ENCODE results near the gene ZBTB21.
"Not testable (repeated sequence)": the region's sequence is repeated elsewhere in the genome, so short reads cannot be mapped to it uniquely, and the experiment has no call there.

ZBTB21 gene

DNA sequence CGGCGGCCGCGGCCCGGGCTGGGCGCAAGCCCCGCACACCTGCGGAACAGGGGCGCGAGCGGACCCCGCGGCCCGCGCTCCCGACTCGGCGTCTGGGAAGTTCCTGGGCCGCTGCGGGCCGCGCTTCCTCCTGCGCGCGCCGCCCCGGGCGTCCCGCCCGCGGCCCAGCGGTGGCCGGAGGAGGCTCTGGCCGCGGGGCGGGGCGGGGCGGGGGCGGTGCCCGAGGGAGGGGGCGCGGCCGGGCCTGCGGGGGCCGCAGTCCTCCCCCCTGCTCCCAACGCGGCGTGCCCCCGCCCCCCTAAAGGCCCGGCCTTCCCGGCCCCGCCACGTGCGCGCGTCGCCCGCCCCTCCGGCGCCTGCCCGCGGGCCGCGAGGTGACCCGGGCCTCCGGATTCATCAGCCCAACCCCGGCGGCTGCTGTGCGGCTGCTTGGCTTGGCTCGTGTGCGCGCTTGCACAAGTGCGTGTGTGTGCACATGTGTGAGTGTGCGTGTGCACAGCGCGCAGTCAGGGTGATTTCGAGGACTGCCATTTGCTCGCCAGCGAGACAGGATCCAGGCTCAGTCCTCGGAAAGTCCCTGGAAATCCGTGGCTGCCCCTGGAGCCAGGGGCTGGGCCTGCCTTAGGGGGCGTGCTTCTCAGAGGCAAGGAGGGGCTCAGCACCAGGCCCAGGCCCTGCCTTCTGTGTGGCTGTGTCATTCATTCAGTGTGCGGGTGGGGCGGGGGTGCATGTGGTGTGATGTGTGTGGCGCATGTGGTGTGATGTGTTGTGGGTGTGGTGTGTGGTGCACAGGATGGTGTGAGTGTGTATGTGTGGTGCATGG, 56.1 kb downstream of the ZBTB21 start, which contains the start of gene C2CD2:
TSS of gene C2CD2 (minus strand) at position 188 of the 823 bp plus-strand sequence. CDS start 370 bp downstream, outside the sequence.
- peak within 1 kb of the TSS; percentile 68 for H3K4me3 ChIP-seq (ENCODE audit: low read depth, low read length)
- DNase-seq (ENCODE audit: low read depth, low spot score), result no peak
- ChIA-PET CTCF (no interaction called here), POLR2A (no interaction called here)
- TF ChIP-seq, protein P1, sequence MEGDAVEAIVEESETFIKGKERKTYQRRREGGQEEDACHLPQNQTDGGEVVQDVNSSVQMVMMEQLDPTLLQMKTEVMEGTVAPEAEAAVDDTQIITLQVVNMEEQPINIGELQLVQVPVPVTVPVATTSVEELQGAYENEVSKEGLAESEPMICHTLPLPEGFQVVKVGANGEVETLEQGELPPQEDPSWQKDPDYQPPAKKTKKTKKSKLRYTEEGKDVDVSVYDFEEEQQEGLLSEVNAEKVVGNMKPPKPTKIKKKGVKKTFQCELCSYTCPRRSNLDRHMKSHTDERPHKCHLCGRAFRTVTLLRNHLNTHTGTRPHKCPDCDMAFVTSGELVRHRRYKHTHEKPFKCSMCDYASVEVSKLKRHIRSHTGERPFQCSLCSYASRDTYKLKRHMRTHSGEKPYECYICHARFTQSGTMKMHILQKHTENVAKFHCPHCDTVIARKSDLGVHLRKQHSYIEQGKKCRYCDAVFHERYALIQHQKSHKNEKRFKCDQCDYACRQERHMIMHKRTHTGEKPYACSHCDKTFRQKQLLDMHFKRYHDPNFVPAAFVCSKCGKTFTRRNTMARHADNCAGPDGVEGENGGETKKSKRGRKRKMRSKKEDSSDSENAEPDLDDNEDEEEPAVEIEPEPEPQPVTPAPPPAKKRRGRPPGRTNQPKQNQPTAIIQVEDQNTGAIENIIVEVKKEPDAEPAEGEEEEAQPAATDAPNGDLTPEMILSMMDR (IDR thresholded peaks at IDR 0.05; ENCODE audit: insufficient read depth, low read length, missing control alignments), result no peak

DNA sequence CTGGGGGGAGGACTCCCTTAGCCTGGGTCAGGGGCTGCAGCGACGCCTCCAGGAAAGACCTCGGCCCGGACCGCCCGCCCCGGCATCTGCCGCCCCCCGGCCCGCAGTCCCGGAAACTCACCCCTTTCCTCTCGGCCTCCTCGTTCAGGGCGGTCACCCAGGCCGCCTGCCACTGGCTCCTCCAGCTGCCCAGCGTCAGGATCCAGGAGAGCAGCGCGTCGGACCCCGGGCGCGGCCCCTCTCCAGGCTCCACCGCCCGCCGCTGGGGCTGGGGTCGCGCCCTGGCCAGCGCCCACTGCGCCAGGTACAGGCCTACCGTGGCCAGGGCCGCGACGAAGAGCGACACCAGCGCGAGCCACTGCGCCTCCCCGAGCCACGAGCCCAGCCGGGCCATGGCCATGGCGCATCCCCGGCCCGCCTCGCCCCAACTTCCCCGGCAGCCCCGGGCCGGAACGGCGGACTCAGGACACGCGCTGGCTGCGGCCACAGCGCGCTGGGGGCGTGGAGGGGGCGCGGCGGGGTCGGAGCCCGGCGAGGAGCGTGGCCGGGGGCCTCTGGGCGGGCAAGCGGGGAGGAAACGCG, 56.8 kb downstream of the ZBTB21 start:
- TF ChIP-seq, protein P1 (IDR thresholded peaks at IDR 0.05; ENCODE audit: insufficient read depth, low read length, missing control alignments), result no peak
- CTCF ChIA-PET, result interaction anchor here (1.5 kb wide), 1 partner anchor 11 kb away, joined by 6 read pairs; no protein-coding TSS in a partner anchor
- no peak for DNase-seq (ENCODE audit: low read depth, low spot score)
- peak overlapping the region; percentile 68 for H3K4me3 ChIP-seq (ENCODE audit: low read depth, low read length)
- POLR2A ChIA-PET, result no interaction called here

DNA sequence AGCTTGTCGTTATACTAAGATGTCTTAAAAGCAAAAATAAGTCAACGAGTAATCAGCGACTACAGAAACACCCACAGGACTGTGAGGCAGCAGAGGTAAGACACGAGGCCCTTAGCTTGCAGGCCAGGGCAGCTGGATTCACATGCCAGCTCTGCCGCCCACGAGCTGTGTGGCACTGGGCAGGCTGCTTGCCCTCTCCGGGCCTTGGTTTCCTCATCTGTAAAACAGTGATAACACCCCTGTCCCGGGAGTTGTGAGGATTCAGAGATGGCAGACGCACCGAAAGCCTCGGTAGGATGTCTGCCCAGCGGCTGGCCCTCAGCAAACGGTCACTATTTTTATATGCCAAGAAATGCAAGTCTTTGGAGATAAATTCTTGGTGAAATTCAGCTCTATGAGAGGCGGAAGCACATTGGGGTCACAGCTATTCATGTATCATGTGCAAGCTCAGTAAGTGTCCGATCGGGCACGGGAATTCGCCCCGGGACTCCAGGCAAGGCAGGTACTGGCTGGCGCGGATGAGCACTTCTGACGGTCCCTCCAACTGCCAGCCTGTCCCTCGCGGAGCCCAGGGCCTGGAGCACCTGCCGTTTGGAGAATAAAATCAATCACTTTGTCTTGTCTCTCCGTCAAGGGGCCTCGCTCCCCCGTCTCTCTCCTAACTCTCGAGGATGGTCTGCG, 57.5 kb downstream of the ZBTB21 start:
- TF ChIP-seq, protein P1 (IDR thresholded peaks at IDR 0.05; ENCODE audit: insufficient read depth, low read length, missing control alignments), result no peak
- peak overlapping the region; percentile 68 for H3K4me3 ChIP-seq (ENCODE audit: low read depth, low read length)
- POLR2A ChIA-PET, result no interaction called here
- CTCF ChIA-PET, result interaction anchor here (0.9 to 1.5 kb wide), 6 partner anchors 9 to 165 kb away, joined by 3 to 8 read pairs (median 4); no protein-coding TSS in a partner anchor
- no peak for DNase-seq (ENCODE audit: low read depth, low spot score)

DNA sequence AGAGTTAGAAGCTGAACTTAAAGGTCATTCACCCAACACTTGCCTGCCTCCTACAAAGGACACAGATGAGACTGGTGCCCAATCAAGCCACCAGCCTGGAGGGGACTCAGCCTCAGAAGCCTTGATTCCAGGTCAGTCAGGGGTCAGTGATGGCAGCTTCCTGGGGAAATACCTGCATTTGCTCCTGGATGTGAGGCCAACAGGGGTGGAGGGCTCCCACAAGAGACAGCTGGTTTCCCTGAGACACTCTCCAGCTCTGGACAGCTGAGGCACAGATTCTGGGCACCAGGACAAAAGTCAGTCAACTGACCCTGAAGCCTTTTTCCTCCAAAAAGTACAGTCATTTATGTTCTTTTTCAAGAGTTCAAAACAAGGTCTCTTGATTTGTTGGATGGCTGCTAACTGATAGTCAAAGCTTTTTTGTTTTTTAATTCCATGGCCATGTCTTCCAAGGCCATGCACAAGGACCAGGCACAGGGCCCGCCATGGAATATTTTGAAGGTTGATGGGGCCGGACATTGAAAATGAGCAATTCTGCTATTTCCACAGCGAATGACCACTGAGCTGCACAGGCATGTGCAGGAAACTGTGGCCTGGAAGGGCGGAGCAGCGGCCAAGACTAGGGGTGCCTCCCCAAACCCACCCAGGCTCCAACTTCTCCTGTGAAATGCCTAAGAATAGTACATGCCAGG, 58.1 kb downstream of the ZBTB21 start:
- DNase-seq (ENCODE audit: low read depth, low spot score), result no peak
- ChIA-PET CTCF (interaction anchor here (0.9 to 1.5 kb wide), 6 partner anchors 9 to 165 kb away, joined by 3 to 8 read pairs (median 4); no protein-coding TSS in a partner anchor), POLR2A (no interaction called here)
- TF ChIP-seq, protein P1 (IDR thresholded peaks at IDR 0.05; ENCODE audit: insufficient read depth, low read length, missing control alignments), result no peak
- peak overlapping the region; percentile 68 for H3K4me3 ChIP-seq (ENCODE audit: low read depth, low read length)

DNA sequence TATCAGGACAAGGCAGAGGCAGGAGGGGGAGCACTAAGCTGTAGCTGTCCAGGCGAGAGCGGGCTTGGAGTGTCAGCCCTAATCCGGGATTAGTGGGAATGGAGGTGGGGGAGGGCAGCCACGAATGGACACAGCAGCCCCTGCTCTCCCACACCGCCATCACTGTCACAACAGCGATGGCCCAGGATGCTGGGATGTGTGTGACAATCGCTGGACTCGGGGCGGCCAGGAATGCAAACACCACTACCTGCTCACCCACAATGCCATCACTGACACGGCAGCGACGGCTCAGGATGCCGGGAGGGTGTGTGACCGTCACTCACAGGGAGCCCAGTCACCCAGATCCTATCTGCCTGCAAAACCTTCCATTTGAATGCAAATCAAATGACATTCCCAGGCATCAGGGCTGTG, 59.2 kb downstream of the ZBTB21 start:
- ChIA-PET POLR2A (no interaction called here), CTCF (interaction anchor here (0.9 kb wide), 1 partner anchor 157 kb away, joined by 3 read pairs; no protein-coding TSS in a partner anchor)
- TF ChIP-seq, protein P1 (IDR thresholded peaks at IDR 0.05; ENCODE audit: insufficient read depth, low read length, missing control alignments), result no peak
- H3K4me3 ChIP-seq (ENCODE audit: low read depth, low read length), result no peak overlapping the region
- DNase-seq (ENCODE audit: low read depth, low spot score), result no peak

DNA sequence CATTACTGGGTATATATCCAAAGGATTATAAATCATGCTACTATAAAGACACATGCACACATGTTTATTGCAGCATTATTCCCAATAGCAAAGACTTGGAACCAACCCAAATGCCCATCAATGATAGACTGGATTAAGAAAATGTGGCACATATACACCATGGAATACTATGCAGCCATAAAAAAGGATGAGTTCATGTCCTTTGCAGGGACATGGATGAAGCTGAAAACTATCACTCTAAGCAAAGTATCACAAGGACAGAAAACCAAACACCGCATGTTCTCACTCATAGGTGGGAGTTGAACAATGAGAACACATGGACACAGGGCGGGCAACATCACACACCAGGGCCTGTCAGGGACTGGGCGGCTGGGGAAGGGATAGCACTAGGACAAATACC, 60.5 kb downstream of the ZBTB21 start:
- CTCF ChIA-PET; DNase-seq (ENCODE audit: low read depth, low spot score); H3K4me3 ChIP-seq (ENCODE audit: low read depth, low read length); POLR2A ChIA-PET: not testable (repeated sequence)
